GM13977 (cell line): ENCODE results near the gene LUC7L.
"Not testable (repeated sequence)": the region's sequence is repeated elsewhere in the genome, so short reads cannot be mapped to it uniquely, and the experiment has no call there.

ENCODE experiments used
- DNase-seq: peaks from one replicate; pipeline ENCODE4 v3.0.0; 2012; ENCODE audit warnings: low spot score
- in situ Hi-C: fragments of 300-500 bp; cut with MboI; formaldehyde crosslinking; loops from one replicate; pipeline ENCODE4 v1.12.0; 2022; ENCODE audit warnings: low sequenced_read_pairs, low pct_unique_long_range_greater_than_20kb, mixed read lengths, inconsistent platforms; ENCODE audit not compliant: unreplicated experiment
- TF ChIP-seq, protein P1 (sequence below): IDR thresholded peaks from 2 replicates; pipeline ENCODE4 v1.5.1; 2012; ENCODE audit warnings: mild to moderate bottlenecking, control low read depth; ENCODE audit not compliant: insufficient read depth; ENCODE audit errors: extremely low read depth, missing control alignments

Gene LUC7L

DNA sequence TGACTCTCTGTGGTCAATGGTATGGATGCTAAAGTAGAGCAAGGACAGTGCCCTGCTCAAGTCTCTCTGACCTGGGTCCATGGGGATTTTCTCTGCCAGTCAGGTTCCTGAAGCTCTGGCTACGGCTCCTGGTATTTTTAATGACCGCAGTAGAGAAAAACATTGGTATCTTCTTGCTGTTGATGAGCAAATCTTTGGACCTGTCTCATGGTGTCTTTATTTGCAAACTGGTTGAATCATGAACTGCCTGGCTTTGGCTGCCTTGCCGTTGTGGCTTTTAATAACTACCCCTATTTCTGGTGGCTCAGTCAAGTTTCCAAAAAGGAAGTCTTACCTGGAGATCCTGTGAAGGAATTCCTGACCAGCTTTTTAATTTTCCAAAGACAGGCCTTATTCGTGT is 14.1 kb upstream of the LUC7L start:
- in situ Hi-C loops, result no loop called here
- DNase-seq, result no peak
- TF ChIP-seq, protein P1, sequence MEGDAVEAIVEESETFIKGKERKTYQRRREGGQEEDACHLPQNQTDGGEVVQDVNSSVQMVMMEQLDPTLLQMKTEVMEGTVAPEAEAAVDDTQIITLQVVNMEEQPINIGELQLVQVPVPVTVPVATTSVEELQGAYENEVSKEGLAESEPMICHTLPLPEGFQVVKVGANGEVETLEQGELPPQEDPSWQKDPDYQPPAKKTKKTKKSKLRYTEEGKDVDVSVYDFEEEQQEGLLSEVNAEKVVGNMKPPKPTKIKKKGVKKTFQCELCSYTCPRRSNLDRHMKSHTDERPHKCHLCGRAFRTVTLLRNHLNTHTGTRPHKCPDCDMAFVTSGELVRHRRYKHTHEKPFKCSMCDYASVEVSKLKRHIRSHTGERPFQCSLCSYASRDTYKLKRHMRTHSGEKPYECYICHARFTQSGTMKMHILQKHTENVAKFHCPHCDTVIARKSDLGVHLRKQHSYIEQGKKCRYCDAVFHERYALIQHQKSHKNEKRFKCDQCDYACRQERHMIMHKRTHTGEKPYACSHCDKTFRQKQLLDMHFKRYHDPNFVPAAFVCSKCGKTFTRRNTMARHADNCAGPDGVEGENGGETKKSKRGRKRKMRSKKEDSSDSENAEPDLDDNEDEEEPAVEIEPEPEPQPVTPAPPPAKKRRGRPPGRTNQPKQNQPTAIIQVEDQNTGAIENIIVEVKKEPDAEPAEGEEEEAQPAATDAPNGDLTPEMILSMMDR, result no peak

DNA sequence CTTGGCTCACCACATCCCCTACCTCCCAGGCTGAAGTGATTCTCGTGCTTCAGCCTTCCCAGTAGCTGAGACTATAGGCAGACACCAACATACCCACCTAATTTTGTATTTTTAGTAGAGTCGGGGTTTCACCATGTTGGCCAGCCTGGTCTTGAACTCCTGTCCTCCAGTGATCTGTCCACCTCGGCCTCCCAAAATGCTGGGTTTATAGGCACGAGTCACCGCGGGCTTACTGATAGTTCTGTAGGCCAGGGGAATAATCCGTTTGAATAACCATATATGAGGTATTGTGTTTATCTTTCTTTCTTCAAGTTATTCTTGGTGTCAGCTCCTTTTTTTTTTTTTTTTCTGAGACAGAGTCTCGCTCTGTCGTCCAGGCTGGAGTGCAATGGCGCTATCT is 13.0 kb upstream of the LUC7L start:
- TF ChIP-seq, protein P1, result no peak
- in situ Hi-C loops, result no loop called here
- no peak for DNase-seq

DNA sequence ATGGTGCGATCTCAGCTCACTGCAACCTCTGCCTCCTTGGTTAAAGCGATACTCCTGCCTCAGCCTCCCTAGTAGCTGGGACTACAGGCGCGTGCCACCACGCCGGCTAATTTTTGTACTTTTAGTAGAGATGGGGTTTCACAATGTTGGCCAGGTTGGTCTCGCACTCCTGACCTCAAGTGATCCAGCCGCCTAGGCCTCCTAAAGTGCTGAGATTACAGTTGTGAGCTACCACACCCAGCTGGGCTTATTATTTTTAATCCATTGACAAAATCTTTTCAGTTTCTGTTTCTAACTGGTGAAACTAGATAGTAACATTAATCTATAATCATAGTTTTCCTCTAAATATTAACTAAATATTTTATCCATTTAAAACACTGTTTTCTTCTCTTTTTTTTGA is 11.3 kb upstream of the LUC7L start:
- TF ChIP-seq, protein P1, result no peak
- in situ Hi-C loops, result no loop called here
- DNase-seq, result peak; percentile 2

DNA sequence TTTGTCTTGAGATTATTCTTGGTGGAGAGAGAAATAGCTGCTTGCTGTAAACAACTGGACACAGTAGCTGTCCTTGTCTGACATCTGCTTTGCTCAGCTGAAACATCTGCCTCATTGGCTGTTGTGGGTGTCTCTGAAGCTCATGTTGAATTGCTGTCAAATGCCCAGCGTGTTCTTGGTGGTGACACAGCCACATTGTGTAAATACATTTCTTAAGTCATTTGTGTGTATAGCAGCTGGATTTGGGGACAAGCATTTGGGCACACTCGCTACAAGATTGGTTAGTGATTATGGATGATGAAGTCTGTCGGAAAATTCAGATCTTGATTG is 10.7 kb upstream of the LUC7L start:
- TF ChIP-seq, protein P1, result no peak
- in situ Hi-C loops, result no loop called here
- peak; percentile 31 for DNase-seq

DNA sequence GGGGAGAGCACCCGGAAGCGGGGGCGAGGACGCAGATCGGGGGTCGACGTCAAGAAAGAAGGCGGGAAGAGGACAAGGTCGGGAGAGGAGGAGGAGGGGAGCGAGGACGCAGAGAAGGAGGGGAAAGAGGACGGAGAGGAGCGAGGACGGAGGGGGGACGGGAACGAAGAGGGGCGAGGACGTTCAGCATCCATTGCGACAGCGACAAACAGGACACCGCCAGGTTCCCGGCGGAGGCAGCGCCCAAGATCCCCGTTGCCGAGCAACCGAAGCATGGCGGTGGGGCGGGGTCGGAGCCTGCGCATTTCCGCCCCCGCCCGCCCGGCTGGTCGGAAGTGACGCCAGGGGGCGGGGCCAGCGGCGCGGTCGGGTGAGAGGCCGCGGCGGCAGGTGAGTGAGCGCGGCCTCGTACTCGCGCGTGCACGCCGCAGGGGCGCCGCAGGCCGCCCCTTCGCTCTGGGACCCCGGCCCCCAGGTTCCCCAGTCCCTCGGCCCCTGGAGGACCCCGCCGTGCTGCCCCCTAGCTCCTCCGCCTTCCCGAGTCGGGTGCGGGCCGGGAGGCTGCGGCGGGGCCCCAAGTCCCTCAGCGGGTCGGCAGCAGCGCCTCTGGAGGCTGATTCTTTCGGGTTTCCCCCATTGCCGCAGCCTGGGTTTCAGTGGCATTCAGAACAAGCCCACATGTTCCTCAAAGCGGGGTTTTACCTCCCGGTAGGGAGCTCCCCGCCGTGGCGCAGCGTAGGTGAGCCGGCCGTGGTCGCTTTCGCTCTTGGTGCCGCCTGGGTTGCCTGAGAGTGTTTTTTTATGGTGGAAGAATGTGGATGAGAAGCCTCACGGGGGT is 5.4 kb upstream of the LUC7L start, which contains the start of gene FAM234A:
TSS of gene FAM234A (plus strand) at position 354 of the 838 bp plus-strand sequence. CDS start 19,593 bp downstream, outside the sequence.
- in situ Hi-C loops, result no loop called here
- TF ChIP-seq, protein P1, result peak; percentile 46
- peak; percentile 97 for DNase-seq

DNA sequence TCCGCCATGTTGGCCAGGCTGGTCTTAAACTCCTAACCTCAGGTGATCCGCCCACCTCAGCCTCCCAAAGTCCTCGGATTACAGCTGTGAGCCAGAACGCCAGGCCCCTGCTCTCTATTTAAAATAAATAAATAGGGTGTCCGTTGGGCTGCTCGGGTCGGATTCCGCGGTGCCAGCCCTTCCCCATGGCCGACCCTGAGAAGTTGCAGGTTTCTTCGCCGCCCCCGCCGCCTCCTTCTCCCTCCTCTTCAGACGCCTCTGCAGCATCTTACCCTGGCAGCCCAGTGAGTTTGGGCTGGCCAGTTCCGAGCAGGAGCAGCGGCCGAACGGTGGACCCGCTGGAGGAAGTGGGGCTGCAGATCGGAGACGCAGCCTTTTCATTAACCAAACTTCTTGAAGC is 1.7 kb upstream of the LUC7L start:
- DNase-seq, result no peak
- in situ Hi-C loops, result no loop called here
- TF ChIP-seq, protein P1, result no peak

DNA sequence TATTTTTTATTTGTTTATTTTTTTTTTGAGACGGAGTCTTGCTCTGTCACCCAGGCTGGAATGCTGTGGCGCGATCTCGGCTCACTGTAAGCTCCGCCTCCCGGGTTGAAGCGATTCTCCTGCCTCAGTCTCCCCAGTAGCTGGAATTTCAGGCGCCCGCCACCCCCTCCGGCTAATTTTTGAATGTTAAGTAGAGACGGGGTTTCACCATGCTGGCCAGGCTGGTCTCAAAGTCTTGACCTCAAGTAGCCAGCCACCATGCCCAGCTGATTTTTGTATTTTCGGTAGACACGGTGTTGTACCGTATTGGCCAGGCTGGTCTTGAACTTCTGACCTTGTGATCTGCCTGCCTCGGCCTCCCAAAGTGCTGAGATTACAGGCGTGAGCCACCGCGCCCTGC is 1.1 kb upstream of the LUC7L start:
- in situ Hi-C loops, DNase-seq: not testable (repeated sequence)
